ENCODE data around the gene VEZF1. TPM values are rescaled to one million over a fixed set of nuclear protein-coding genes. Genes with fewer than 3 reads are reported as not detected.
"Not testable (repeated sequence)": the region's sequence is repeated elsewhere in the genome, so short reads cannot be mapped to it uniquely, and the experiment has no call there.

Gene VEZF1
- total and polyA plus RNA-seq, 7 donors, result 30.6 to 92.5 (median 50.5) TPM

- intact Hi-C loops (cut with DNase I), result no loop called here
- peaks cover 80% of the 10 kb centered on the region for H3K4me1 ChIP-seq
- peaks cover 21 to 87% of the 10 kb centered on the region in 2 donors for H3K36me3 ChIP-seq (ENCODE audit: insufficient read depth in 1 of 2, low read depth in 1 of 2)
- no peaks in the 10 kb centered on the region for H3K27me3 ChIP-seq (ENCODE audit: insufficient read depth in 3 of 3, low read length in 2 of 3)
- H3K9me3 ChIP-seq, result no peaks in the 10 kb centered on the region
- H3K4me3 ChIP-seq, result no peak overlapping the region
- H3K27ac ChIP-seq, result no peak overlapping the region
- no peak for TF ChIP-seq CTCF (IDR thresholded peaks at IDR 0.05)
- WGBS, 3 donors, result 75 to 85% (median 77%) methylated on average over 1 of the region's 1 CpG
- DNase-seq, result no peak
- no peak for ATAC-seq
Measured at GRCh38 chr17:57979076-57979475, 9.0 kb downstream of the VEZF1 start.

- no peaks in the 10 kb centered on the region for H3K27me3 ChIP-seq (ENCODE audit: insufficient read depth in 3 of 3, low read length in 2 of 3)
- no peak overlapping the region for H3K4me3 ChIP-seq
- H3K36me3 ChIP-seq (ENCODE audit: insufficient read depth in 1 of 2, low read depth in 1 of 2), result peaks cover 23 to 100% of the 10 kb centered on the region in 2 donors
- DNase-seq (no peak), ATAC-seq (peak in 1 of 4 donors; percentile 45)
- H3K4me1 ChIP-seq, result peaks cover 56% of the 10 kb centered on the region
- intact Hi-C loops (cut with DNase I), result no loop called here
- H3K27ac ChIP-seq, result peak overlapping the region; percentile 56
- no peaks in the 10 kb centered on the region for H3K9me3 ChIP-seq
- TF ChIP-seq CTCF (IDR thresholded peaks at IDR 0.05), result no peak
- WGBS, 3 donors, result 63 to 75% (median 72%) methylated on average over 3 of the region's 3 CpGs
Measured at GRCh38 chr17:57976594-57976993, 11.5 kb downstream of the VEZF1 start.

GRCh38 chr17:57975044-57975443, 13.0 kb downstream of the VEZF1 start:
- Histone ChIP-seq H3K27ac (peak overlapping the region; percentile 56), H3K4me1 (peaks cover 40% of the 10 kb centered on the region), H3K4me3 (no peak overlapping the region), H3K9me3 (no peaks in the 10 kb centered on the region), H3K27me3 (ENCODE audit: insufficient read depth in 3 of 3, low read length in 2 of 3) (no peaks in the 10 kb centered on the region), H3K36me3 (ENCODE audit: insufficient read depth in 1 of 2, low read depth in 1 of 2) (peaks cover 23 to 91% of the 10 kb centered on the region in 2 donors)
- no peak for TF ChIP-seq CTCF (IDR thresholded peaks at IDR 0.05)
- intact Hi-C loops (cut with DNase I), result no loop called here
- ATAC-seq, result peak; percentile 58 to 71 (median 70)
- DNase-seq, result no peak
- WGBS, 3 donors, result 21 to 31% (median 23%) methylated on average over 1 of the region's 1 CpG

GRCh38 chr17:57974053-57974824, 13.8 kb downstream of the VEZF1 start:
- intact Hi-C loops (cut with DNase I); H3K27me3 ChIP-seq (ENCODE audit: insufficient read depth in 3 of 3, low read length in 2 of 3); H3K9me3 ChIP-seq; H3K4me3 ChIP-seq; DNase-seq: not testable (repeated sequence)
- Histone ChIP-seq H3K4me1 (peaks cover 36% of the 10 kb centered on the region), H3K27ac (peak overlapping the region; percentile 56), H3K36me3 (ENCODE audit: insufficient read depth in 1 of 2, low read depth in 1 of 2) (peaks cover 23 to 83% of the 10 kb centered on the region in 2 donors)
- WGBS, 3 donors, result 72 to 81% (median 76%) methylated on average over 4 of the region's 4 CpGs
- ATAC-seq, result peak in 3 of 4 donors; percentile 30 to 51 (median 33)

GRCh38 chr17:57972151-57972550, 15.9 kb downstream of the VEZF1 start:
- WGBS, 3 donors, result 29 to 36% (median 35%) methylated on average over 1 of the region's 1 CpG
- Histone ChIP-seq H3K9me3 (no peaks in the 10 kb centered on the region), H3K4me3 (no peak overlapping the region), H3K36me3 (ENCODE audit: insufficient read depth in 1 of 2, low read depth in 1 of 2) (peaks cover 11 to 62% of the 10 kb centered on the region in 2 donors), H3K4me1 (peaks cover 22% of the 10 kb centered on the region), H3K27me3 (ENCODE audit: insufficient read depth in 3 of 3, low read length in 2 of 3) (no peaks in the 10 kb centered on the region), H3K27ac (peak overlapping the region; percentile 14)
- no peak for TF ChIP-seq CTCF (IDR thresholded peaks at IDR 0.05)
- DNase-seq (no peak), ATAC-seq (no peak)
- intact Hi-C loops (cut with DNase I), result no loop called here
